Fibroblast of villous mesenchyme (primary cell): ENCODE results near the gene KREMEN2. TPM values are rescaled to one million over a fixed set of nuclear protein-coding genes. Genes with fewer than 3 reads are reported as not detected.

Experiments used
- DNase-seq: peaks from one replicate; pipeline ENCODE4 v3.0.0-alpha.2; 2010; ENCODE audit warnings: low read depth
- H3K4me3 ChIP-seq: 2 replicates; pipeline ENCODE4 v1.5.1; 2011; ENCODE audit warnings: low read depth, mild to moderate bottlenecking, low read length
- total RNA-seq: library from RNA; depleted of rRNA; stranded (reverse); fragments of >200 nt; gene quantifications from 2 replicates; pipeline ENCODE4 v1.2.3, GENCODE V29; 2012
- TF ChIP-seq, protein P1 (sequence below): IDR thresholded peaks from 2 replicates; pipeline ENCODE4 v1.5.1; 2012; ENCODE audit warnings: low read depth, mild to moderate bottlenecking, low read length; ENCODE audit not compliant: insufficient read depth

The KREMEN2 gene
- total RNA-seq, 1 donor, result under 0.01 TPM

DNA sequence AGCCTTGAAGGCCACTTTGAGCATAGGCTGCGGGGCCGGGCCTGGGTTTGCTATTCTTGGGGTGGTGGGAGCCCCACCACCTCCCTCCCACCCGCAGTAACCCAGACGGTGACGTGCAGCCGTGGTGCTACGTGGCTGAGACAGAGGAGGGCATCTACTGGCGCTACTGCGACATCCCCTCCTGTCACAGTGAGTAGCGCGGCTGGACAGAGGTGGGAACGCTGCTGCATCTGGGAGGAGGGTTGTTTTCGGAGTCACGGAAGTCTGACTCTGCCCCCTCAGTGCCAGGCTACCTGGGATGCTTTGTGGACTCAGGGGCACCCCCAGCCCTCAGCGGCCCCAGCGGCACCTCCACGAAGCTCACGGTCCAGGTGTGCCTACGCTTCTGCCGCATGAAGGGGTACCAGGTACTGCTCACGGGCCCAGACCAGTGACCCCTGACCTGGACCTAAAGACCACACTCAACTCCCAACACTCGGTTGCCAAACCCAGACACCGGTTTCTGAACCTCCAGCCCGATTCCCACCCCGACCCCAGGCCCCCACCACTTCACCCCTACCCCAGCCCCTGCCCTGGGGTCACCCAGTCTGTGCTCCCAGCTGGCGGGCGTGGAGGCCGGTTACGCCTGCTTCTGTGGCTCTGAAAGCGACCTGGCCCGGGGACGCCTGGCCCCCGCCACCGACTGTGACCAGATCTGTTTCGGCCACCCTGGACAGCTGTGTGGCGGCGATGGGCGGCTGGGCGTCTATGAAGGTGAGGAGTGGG, 2.1 kb downstream of the KREMEN2 start:
- TF ChIP-seq, protein P1, sequence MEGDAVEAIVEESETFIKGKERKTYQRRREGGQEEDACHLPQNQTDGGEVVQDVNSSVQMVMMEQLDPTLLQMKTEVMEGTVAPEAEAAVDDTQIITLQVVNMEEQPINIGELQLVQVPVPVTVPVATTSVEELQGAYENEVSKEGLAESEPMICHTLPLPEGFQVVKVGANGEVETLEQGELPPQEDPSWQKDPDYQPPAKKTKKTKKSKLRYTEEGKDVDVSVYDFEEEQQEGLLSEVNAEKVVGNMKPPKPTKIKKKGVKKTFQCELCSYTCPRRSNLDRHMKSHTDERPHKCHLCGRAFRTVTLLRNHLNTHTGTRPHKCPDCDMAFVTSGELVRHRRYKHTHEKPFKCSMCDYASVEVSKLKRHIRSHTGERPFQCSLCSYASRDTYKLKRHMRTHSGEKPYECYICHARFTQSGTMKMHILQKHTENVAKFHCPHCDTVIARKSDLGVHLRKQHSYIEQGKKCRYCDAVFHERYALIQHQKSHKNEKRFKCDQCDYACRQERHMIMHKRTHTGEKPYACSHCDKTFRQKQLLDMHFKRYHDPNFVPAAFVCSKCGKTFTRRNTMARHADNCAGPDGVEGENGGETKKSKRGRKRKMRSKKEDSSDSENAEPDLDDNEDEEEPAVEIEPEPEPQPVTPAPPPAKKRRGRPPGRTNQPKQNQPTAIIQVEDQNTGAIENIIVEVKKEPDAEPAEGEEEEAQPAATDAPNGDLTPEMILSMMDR, result no peak
- no peak for DNase-seq
- no peak overlapping the region for H3K4me3 ChIP-seq

- no peak overlapping the region for H3K4me3 ChIP-seq
Observed at GRCh38 chr16:2966808-2967191, 2.7 kb downstream of the KREMEN2 start.

GRCh38 chr16:2967211-2967631, 3.1 kb downstream of the KREMEN2 start:
- TF ChIP-seq, protein P1, result no peak
- H3K4me3 ChIP-seq, result no peak overlapping the region
- no peak for DNase-seq

More at GRCh38 chr16:2966808-2967191, 2.7 kb downstream of the KREMEN2 start:
- TF ChIP-seq, protein P1, result no peak
- no peak for DNase-seq

GRCh38 chr16:2967721-2968161, 3.7 kb downstream of the KREMEN2 start:
- no peak for DNase-seq
- H3K4me3 ChIP-seq, result no peak overlapping the region
- TF ChIP-seq, protein P1, result no peak

GRCh38 chr16:2968368-2968737, 4.3 kb downstream of the KREMEN2 start:
- TF ChIP-seq, protein P1, result no peak
- no peak for DNase-seq
- peak overlapping the region; percentile 65 for H3K4me3 ChIP-seq

DNA sequence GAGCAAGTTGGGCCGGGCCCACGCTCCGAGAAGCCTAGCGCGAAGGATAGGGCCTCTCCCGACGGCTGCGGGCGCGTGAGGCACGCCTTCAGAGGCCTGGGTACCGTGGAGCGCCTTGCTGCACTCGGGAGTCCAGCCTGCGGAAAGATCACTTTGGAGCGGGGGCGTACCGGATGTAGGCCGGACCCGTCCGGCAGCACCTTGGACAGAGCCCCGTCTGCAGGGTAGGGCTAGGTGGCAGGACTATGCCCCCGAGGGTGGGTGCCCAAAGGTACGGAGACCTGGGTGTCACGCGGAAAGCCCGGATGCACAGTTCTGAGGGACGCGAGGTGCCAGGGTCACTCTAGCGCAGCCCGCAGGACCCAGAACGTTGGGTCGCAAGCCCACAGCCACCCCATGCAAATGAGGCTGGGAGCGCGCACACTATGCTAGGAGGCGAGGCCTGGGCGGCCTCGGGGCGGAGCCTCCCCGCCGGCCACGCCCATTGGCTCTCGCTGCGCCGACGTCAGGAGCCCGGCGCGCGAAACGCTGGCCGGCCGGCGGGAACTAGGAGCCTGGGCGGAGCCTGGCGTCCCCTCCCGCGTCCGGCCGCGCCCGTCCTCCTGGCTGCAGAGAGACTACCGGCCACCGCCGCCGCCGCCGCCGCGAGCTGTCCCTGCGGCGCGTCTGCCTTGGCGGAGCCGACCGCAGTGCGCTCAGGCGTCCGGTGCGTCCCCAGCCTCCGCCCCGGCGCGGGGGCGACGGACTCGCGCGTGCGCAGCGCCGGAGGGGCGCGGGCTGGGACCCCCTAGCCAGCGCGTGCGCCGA, 4.9 kb downstream of the KREMEN2 start, which contains the start of gene PAQR4:
Gene PAQR4, plus strand, starts transcription at position 611 of the 807 bp plus-strand sequence. CDS start 327 bp downstream, outside the sequence.
- TF ChIP-seq, protein P1, result no peak
- H3K4me3 ChIP-seq, result peak within 1 kb of the TSS; percentile 65
- peak; percentile 84 for DNase-seq
